Measurements from ENCODE around the gene FATE1.

The FATE1 gene
- long read RNA-seq, result 0 reads

DNA sequence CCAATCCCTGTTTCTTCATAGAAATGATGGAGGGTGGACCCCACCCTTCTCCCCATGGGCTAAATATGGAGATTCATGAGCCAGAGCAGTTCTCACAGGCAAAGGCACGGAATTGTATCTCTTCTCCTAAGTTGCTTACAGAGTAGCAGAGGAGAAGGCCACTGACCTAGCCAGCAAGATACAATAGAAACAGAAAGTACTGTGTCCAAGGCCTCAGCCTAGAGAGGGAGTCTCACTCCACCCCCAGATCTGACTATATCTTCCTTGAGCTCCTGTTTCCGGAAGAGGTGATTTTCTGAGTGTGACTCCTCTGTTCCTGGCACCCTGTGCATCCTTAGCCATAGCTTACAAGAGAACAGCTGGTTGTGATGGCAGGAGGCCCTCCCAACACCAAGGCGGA, at the start of gene FATE1:
Gene FATE1 (plus strand): TSS at position 284 of the 400 bp plus-strand sequence. CDS start 85 bp downstream, at position 369.
- no peak within 1 kb of the TSS for H3K4me3 ChIP-seq (replicated peaks; ENCODE audit: insufficient read depth, low read length)
- H3K27ac ChIP-seq (replicated peaks), result no peak within 1 kb of the TSS
- DNase-seq (ENCODE audit: low read depth in 1 of 2, low spot score in 1 of 2), result no peak
- TF ChIP-seq POLR2AphosphoS5 (IDR thresholded peaks at IDR 0.05; ENCODE audit: low read depth) (no peak), GABPA (IDR thresholded peaks at IDR 0.05; ENCODE audit: low read depth) (no peak), SPI1 (IDR thresholded peaks at IDR 0.05; ENCODE audit: borderline replicate concordance, low read depth) (no peak), REST (IDR thresholded peaks at IDR 0.05; ENCODE audit: insufficient replicate concordance, low read depth) (no peak)
- TF ChIP-seq, protein P1, sequence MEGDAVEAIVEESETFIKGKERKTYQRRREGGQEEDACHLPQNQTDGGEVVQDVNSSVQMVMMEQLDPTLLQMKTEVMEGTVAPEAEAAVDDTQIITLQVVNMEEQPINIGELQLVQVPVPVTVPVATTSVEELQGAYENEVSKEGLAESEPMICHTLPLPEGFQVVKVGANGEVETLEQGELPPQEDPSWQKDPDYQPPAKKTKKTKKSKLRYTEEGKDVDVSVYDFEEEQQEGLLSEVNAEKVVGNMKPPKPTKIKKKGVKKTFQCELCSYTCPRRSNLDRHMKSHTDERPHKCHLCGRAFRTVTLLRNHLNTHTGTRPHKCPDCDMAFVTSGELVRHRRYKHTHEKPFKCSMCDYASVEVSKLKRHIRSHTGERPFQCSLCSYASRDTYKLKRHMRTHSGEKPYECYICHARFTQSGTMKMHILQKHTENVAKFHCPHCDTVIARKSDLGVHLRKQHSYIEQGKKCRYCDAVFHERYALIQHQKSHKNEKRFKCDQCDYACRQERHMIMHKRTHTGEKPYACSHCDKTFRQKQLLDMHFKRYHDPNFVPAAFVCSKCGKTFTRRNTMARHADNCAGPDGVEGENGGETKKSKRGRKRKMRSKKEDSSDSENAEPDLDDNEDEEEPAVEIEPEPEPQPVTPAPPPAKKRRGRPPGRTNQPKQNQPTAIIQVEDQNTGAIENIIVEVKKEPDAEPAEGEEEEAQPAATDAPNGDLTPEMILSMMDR (IDR thresholded peaks at IDR 0.05; ENCODE audit: insufficient read depth, low read length), result no peak
- H3K27me3 ChIP-seq (ENCODE audit: insufficient read depth, poor library complexity, severe bottlenecking), result no peaks in the 10 kb centered on the region

GRCh38 chrX:151675121-151675746, 40.6 kb upstream of the FATE1 start:
- no peaks in the 10 kb centered on the region for H3K27me3 ChIP-seq (ENCODE audit: insufficient read depth, poor library complexity, severe bottlenecking)
- H3K27ac ChIP-seq (replicated peaks), result no peak overlapping the region
- DNase-seq (ENCODE audit: low read depth in 1 of 2, low spot score in 1 of 2), result no peak
- TF ChIP-seq, protein P1 (IDR thresholded peaks at IDR 0.05; ENCODE audit: insufficient read depth, low read length), result no peak
- no peak for TF ChIP-seq SPI1 (IDR thresholded peaks at IDR 0.05; ENCODE audit: borderline replicate concordance, low read depth)
- no peak overlapping the region for H3K4me3 ChIP-seq (replicated peaks; ENCODE audit: insufficient read depth, low read length)

GRCh38 chrX:151676196-151676595, 39.6 kb upstream of the FATE1 start:
- no peak for DNase-seq (ENCODE audit: low read depth in 1 of 2, low spot score in 1 of 2)
- TF ChIP-seq REST (IDR thresholded peaks at IDR 0.05; ENCODE audit: insufficient replicate concordance, low read depth) (no peak), SPI1 (IDR thresholded peaks at IDR 0.05; ENCODE audit: borderline replicate concordance, low read depth) (no peak), GABPA (IDR thresholded peaks at IDR 0.05; ENCODE audit: low read depth) (no peak), POLR2AphosphoS5 (IDR thresholded peaks at IDR 0.05; ENCODE audit: low read depth) (no peak)
- TF ChIP-seq, protein P1 (IDR thresholded peaks at IDR 0.05; ENCODE audit: insufficient read depth, low read length), result no peak
- no peak overlapping the region for H3K4me3 ChIP-seq (replicated peaks; ENCODE audit: insufficient read depth, low read length)
- no peak overlapping the region for H3K27ac ChIP-seq (replicated peaks)
- no peaks in the 10 kb centered on the region for H3K27me3 ChIP-seq (ENCODE audit: insufficient read depth, poor library complexity, severe bottlenecking)
